HepG2 (cell line): ENCODE data around the gene CBL. TPM values are rescaled to one million over a fixed set of nuclear protein-coding genes. Genes with fewer than 3 reads are reported as not detected.

Source experiments
- ATAC-seq: fragments of 200-7000 bp; cut with Tn5 transposase; 3 replicates; pipeline ENCODE4 v1.9.1; 2020; ENCODE audit warnings: mild to moderate bottlenecking, moderate library complexity
- BruUV-seq: library from RNA; stranded (reverse); fragments of 400-500 nt; replicated peaks from 2 replicates; lab custom pipeline; 2021; lab: Mats Ljungman, UMichigan
- CTCF ChIA-PET: fragments of 300-600 bp; formaldehyde crosslinking; extraction: SDS; loops from one replicate; lab custom pipeline; 2021; ENCODE audit warnings: low total read pairs, inconsistent platforms, low intra/inter-chr PET ratio; lab: Yijun Ruan, JAX
- POLR2A ChIA-PET: fragments of 350-600 bp; sonication (Branson Sonifier 250); formaldehyde crosslinking; loops from one replicate; lab custom pipeline; 2020; ENCODE audit warnings: antibody characterized with exemption, inconsistent platforms; lab: Yijun Ruan, JAX
- DNase-seq: peaks from one replicate; pipeline ENCODE4 v3.0.0-alpha.2; 2015; ENCODE audit warnings: low spot score
- FAIRE-seq: peaks from 3 replicates; lab custom pipeline; 2011; peaks lifted over from hg19 to GRCh38; lab: Jason Lieb, UNC
- H2AFZ ChIP-seq: one replicate; pipeline ENCODE4 v1.6.1; 2011; ENCODE audit warnings: low read length, inconsistent platforms
- H3K27ac ChIP-seq: fragments of 300-600 bp; 3 replicates; pipeline ENCODE4 v1.8.0; 2011; ENCODE audit warnings: mixed run types, mild to moderate bottlenecking, mixed read lengths, low read length, inconsistent platforms; ENCODE audit not compliant: insufficient read depth; ENCODE audit errors: extremely low read length
- H3K27me3 ChIP-seq, 2 experiments: fragments of 200-600 bp in 1 of 2; 2 replicates in 1 of 2; 3 replicates in 1 of 2; pipeline versions ENCODE4 v1.6.0 to v1.8.0; 2011; ENCODE audit warnings: low read length in 2 of 2, mild to moderate bottlenecking in 2 of 2, moderate library complexity in 2 of 2, inconsistent platforms in 1 of 2; ENCODE audit not compliant: insufficient read depth in 2 of 2, control insufficient read depth in 1 of 2
- H3K36me3 ChIP-seq, 2 experiments: fragments of 200-600 bp in 1 of 2; replicated peaks in 1 of 2; 2 replicates in 1 of 2; 3 replicates in 1 of 2; pipeline versions ENCODE4 v1.5.1 to v1.8.0; 2011; ENCODE audit warnings: low read length in 2 of 2, inconsistent platforms in 1 of 2; ENCODE audit not compliant: insufficient read depth in 2 of 2, control insufficient read depth in 1 of 2
- H3K4me1 ChIP-seq: 2 replicates; pipeline ENCODE4 v1.5.1; 2012; ENCODE audit warnings: low read length, inconsistent platforms; ENCODE audit not compliant: insufficient read depth
- H3K4me2 ChIP-seq: 2 replicates; pipeline ENCODE4 v1.6.0; 2011; ENCODE audit warnings: low read depth, low read length, inconsistent platforms
- H3K4me3 ChIP-seq, 3 experiments: fragments of 200-600 bp in 1 of 3; sonication (generic), shearing (Covaris generic) in 1 of 3; replicated peaks in 1 of 3; 2 replicates each; pipeline ENCODE4 v1.5.1; 2011 to 2016; ENCODE audit warnings: low read length in 3 of 3, inconsistent platforms in 2 of 3, low read depth in 2 of 3, mild to moderate bottlenecking in 2 of 3, control low read depth in 1 of 3, mixed read lengths in 1 of 3; ENCODE audit not compliant: insufficient read depth in 1 of 3
- H3K79me2 ChIP-seq: one replicate; pipeline ENCODE4 v1.6.1; 2011; ENCODE audit warnings: low read length, inconsistent platforms; ENCODE audit not compliant: insufficient read depth
- H3K9ac ChIP-seq: 2 replicates; pipeline ENCODE4 v1.6.0; 2011; ENCODE audit warnings: mild to moderate bottlenecking, low read depth, low read length, inconsistent platforms; ENCODE audit not compliant: insufficient read depth
- H3K9me3 ChIP-seq: 2 replicates; pipeline ENCODE4 v1.5.1; 2012; ENCODE audit warnings: mild to moderate bottlenecking, low read length
- H4K20me1 ChIP-seq: 2 replicates; pipeline ENCODE4 v1.6.0; 2011; ENCODE audit warnings: inconsistent platforms, mild to moderate bottlenecking, low read length, moderate library complexity; ENCODE audit not compliant: insufficient read depth
- CAMTA2 ChIP-seq: sonication (generic); formaldehyde crosslinking; IDR thresholded peaks from 2 replicates; pipeline ENCODE4 v1.4.0; 2020; ENCODE audit warnings: mild to moderate bottlenecking, missing genetic modification reagents, borderline replicate concordance
- GLI4 ChIP-seq: sonication (generic); formaldehyde crosslinking; IDR thresholded peaks from 2 replicates; pipeline ENCODE4 v1.5.1; 2020; ENCODE audit warnings: missing genetic modification reagents, mild to moderate bottlenecking, moderate library complexity, borderline replicate concordance
- HNRNPL ChIP-seq: fragments of 200-400 bp; formaldehyde crosslinking; IDR thresholded peaks from 2 replicates; pipeline ENCODE4 v1.6.1; 2017; ENCODE audit warnings: mild to moderate bottlenecking, low read depth, low read length
- TCF7 ChIP-seq: sonication (generic); IDR thresholded peaks from 2 replicates; pipeline ENCODE4 v1.6.1; 2016; ENCODE audit warnings: antibody characterized with exemption, low read depth
- ZNF773 ChIP-seq: sonication (generic); formaldehyde crosslinking; IDR thresholded peaks from 2 replicates; pipeline ENCODE4 v1.4.0; 2020; ENCODE audit warnings: missing genetic modification reagents, borderline replicate concordance
- WGBS: methylation state at CpG from one replicate; pipeline ENCODE4 v1.1.6; 2017; ENCODE audit warnings: low lambda C conversion rate; 5-methylcytosine and 5-hydroxymethylcytosine counted together
- in situ Hi-C: cut with HindIII; loops from 2 replicates; pipeline ENCODE4 v1.10.0; 2017; ENCODE audit warnings: low pct_unique_long_range_greater_than_20kb; ENCODE audit not compliant: extremely low pct_ligation_motif_present
- intact Hi-C: fragments of 100-400 bp; cut with micrococcal nuclease; formaldehyde crosslinking; loops from one replicate; pipeline ENCODE4 v1.10.0; 2022; ENCODE audit not compliant: unreplicated experiment
- polyA plus RNA-seq, 8 experiments: library from polyadenylated mRNA; depleted of rRNA in 3 of 8; stranded (reverse) in 7 of 8; unstranded in 1 of 8; fragments of >200 nt; fragmentation: Illumina TruSeq in 4 of 8; extraction: Trizol in 4 of 8; gene quantifications; 2 replicates each; pipeline versions ENCODE4 v1.2.1 to v1.2.3, GENCODE V29; 2011 to 2016; ENCODE audit warnings: low read depth in 4 of 8, missing spikeins in 1 of 8, mixed read lengths in 1 of 8; ENCODE audit not compliant: insufficient read depth in 1 of 8
- total RNA-seq, 5 experiments: library from RNA; depleted of rRNA; stranded (reverse); fragments of >200 nt; fragmentation: Illumina TruSeq; extraction: Trizol; gene quantifications; 2 replicates each; pipeline ENCODE4 v1.2.3, GENCODE V29; 2016; ENCODE audit warnings: low read depth in 1 of 5
- TF ChIP-seq, protein P1 (sequence below): sonication (generic); formaldehyde crosslinking; IDR thresholded peaks from 2 replicates; pipeline ENCODE4 v1.5.0; 2020; ENCODE audit warnings: mild to moderate bottlenecking, missing genetic modification reagents

Gene CBL
- total and polyA plus RNA-seq, 2 of the 13 experiments (the other 11 are each of a cell fraction or from before 2014, with no cell fraction given) = 6.6 to 7.4 TPM

DNA sequence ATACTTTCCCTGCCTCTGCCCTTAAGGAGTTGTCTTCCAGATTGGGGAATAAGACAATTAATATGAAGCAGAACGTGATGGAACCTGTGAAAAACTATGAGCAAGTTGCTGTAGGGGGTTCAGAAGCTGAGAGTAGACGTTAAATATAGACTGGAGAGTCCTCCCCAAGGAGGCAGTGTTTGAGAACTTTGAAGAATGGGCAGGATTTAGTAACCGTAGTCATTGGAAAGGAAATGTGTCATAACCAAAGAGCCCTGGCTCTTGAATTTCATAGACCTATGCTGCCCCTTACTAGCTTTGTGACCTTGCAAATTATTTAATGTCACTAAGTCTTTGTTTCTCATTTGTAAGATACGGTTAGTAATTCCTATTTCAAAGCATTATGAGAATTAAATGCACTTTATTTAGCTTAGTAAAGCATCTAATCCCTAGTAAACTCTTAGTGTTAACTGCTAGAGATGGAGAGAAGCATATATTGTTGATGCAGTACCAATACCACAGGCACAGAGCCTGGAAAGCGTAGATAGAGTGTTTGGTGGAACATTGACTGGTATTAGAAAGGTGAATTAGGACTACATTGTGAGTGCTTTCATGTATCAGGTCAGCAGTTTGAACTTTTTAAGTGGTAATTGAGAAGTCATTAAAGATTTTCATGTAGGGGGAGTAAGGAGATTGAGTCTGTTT lies 56.7 kb downstream of the CBL start:
- H3K9ac ChIP-seq = no peak overlapping the region
- no peak for FAIRE-seq
- no peak for DNase-seq
- H3K36me3 ChIP-seq = no peaks in the 10 kb centered on the region
- H3K27me3 ChIP-seq = no peaks in the 10 kb centered on the region
- POLR2A ChIA-PET = no interaction called here
- intact Hi-C loops = no loop called here
- H3K27ac ChIP-seq = no peak overlapping the region
- H2AFZ ChIP-seq = no peak overlapping the region
- H3K4me2 ChIP-seq = no peak overlapping the region
- BruUV-seq = no TSS peak
- no peaks in the 10 kb centered on the region for H3K9me3 ChIP-seq
- 89% methylated on average over 5 of the region's 5 CpGs for WGBS
- TF ChIP-seq HNRNPL (no peak), TCF7 (no peak), GLI4 (CRISPR knock-in tag) (no peak), CAMTA2 (CRISPR knock-in tag) (no peak), ZNF773 (no peak)
- TF ChIP-seq, protein P1, sequence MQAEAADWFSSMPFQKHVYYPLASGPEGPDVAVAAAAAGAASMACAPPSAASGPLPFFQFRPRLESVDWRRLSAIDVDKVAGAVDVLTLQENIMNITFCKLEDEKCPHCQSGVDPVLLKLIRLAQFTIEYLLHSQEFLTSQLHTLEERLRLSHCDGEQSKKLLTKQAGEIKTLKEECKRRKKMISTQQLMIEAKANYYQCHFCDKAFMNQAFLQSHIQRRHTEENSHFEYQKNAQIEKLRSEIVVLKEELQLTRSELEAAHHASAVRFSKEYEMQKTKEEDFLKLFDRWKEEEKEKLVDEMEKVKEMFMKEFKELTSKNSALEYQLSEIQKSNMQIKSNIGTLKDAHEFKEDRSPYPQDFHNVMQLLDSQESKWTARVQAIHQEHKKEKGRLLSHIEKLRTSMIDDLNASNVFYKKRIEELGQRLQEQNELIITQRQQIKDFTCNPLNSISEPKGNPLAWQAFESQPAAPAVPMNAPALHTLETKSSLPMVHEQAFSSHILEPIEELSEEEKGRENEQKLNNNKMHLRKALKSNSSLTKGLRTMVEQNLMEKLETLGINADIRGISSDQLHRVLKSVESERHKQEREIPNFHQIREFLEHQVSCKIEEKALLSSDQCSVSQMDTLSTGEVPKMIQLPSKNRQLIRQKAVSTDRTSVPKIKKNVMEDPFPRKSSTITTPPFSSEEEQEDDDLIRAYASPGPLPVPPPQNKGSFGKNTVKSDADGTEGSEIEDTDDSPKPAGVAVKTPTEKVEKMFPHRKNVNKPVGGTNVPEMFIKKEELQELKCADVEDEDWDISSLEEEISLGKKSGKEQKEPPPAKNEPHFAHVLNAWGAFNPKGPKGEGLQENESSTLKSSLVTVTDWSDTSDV (CRISPR knock-in tag) = no peak
- TF ChIP-seq, all 625 proteins: peak for 0
- in situ Hi-C loops = no loop called here
- CTCF ChIA-PET = no interaction called here
- Histone ChIP-seq H3K4me1 (no peaks in the 10 kb centered on the region), H3K79me2 (no peaks in the 10 kb centered on the region), H3K4me3 (no peak overlapping the region), H4K20me1 (no peaks in the 10 kb centered on the region)
- no peak for ATAC-seq
